Endothelial cell of umbilical vein (primary cell): ENCODE measurements around the gene RHBDF1. TPM values are rescaled to one million over a fixed set of nuclear protein-coding genes. Genes with fewer than 3 reads are reported as not detected.

Source experiments
- BruUV-seq: library from RNA; stranded (reverse); fragments of 400-500 nt; replicated peaks from 2 replicates; lab custom pipeline; 2021; lab: Mats Ljungman, UMichigan
- CTCF ChIA-PET: fragments of 300-600, 350-600 bp; sonication (Branson Sonifier 250); formaldehyde crosslinking; loops from one replicate; lab custom pipeline; 2021; ENCODE audit warnings: antibody characterized with exemption, inconsistent platforms; lab: Charles Lee
- POLR2A ChIA-PET: fragments of 300-600, 350-600 bp; sonication (Branson Sonifier 250); formaldehyde crosslinking; loops from one replicate; lab custom pipeline; 2021; ENCODE audit warnings: antibody characterized with exemption, inconsistent platforms; lab: Charles Lee
- DNase-seq: peaks from one replicate; pipeline ENCODE4 v3.0.0-alpha.2; 2011; ENCODE audit warnings: low read depth, low spot score
- FAIRE-seq: peaks from 2 replicates; lab custom pipeline; 2011; peaks lifted over from hg19 to GRCh38; lab: Jason Lieb, UNC
- H2AFZ ChIP-seq: 2 replicates; pipeline ENCODE4 v1.6.0; 2012; ENCODE audit warnings: low read depth, low read length, control low read depth, inconsistent platforms
- H3K27ac ChIP-seq: 2 replicates; pipeline ENCODE4 v1.5.1; 2011; ENCODE audit warnings: low read depth, mild to moderate bottlenecking, control low read depth, low read length, moderate library complexity; ENCODE audit not compliant: insufficient read depth
- H3K27me3 ChIP-seq, 2 experiments: 2 replicates each; pipeline versions ENCODE4 v1.6.0 to v1.6.1; 2011; ENCODE audit warnings: low read length in 2 of 2, mixed read lengths in 1 of 2; ENCODE audit not compliant: control insufficient read depth in 2 of 2, insufficient read depth in 2 of 2
- H3K36me3 ChIP-seq, 2 experiments: 2 replicates in 1 of 2; 3 replicates in 1 of 2; pipeline ENCODE4 v1.5.1; 2011; ENCODE audit warnings: low read length in 2 of 2, mild to moderate bottlenecking in 1 of 2, moderate library complexity in 1 of 2; ENCODE audit not compliant: control insufficient read depth in 2 of 2, insufficient read depth in 2 of 2; ENCODE audit errors: extremely low read depth in 1 of 2
- H3K4me1 ChIP-seq: 3 replicates; pipeline ENCODE4 v1.5.1; 2011; ENCODE audit warnings: mild to moderate bottlenecking, low read length; ENCODE audit not compliant: control insufficient read depth, insufficient read depth; ENCODE audit errors: extremely low read depth
- H3K4me2 ChIP-seq: 2 replicates; pipeline ENCODE4 v1.6.1; 2011; ENCODE audit warnings: low read length, control low read depth, mixed read lengths; ENCODE audit not compliant: insufficient read depth
- H3K4me3 ChIP-seq, 3 experiments: fragments of 200-600 bp in 1 of 3; sonication (generic), shearing (Covaris generic) in 1 of 3; replicated peaks in 1 of 3; 2 replicates each; pipeline ENCODE4 v1.5.1; 2011 to 2016; ENCODE audit warnings: control low read depth in 3 of 3, low read length in 3 of 3, mild to moderate bottlenecking in 2 of 3, inconsistent platforms in 1 of 3, low read depth in 1 of 3, moderate library complexity in 1 of 3; ENCODE audit not compliant: insufficient read depth in 1 of 3
- H3K79me2 ChIP-seq: 2 replicates; pipeline ENCODE4 v1.6.0; 2012; ENCODE audit warnings: low read length, inconsistent platforms; ENCODE audit not compliant: control insufficient read depth, insufficient read depth
- H3K9ac ChIP-seq: replicated peaks from 2 replicates; pipeline ENCODE3; 2011; ENCODE audit warnings: low read length, control low read depth; ENCODE audit not compliant: insufficient read depth; ENCODE audit errors: extremely low read depth
- H3K9me1 ChIP-seq: replicated peaks from 3 replicates; pipeline ENCODE4 v1.6.0; 2011; ENCODE audit warnings: mild to moderate bottlenecking, low read length; ENCODE audit not compliant: control insufficient read depth, insufficient read depth; ENCODE audit errors: extremely low read depth
- H3K9me3 ChIP-seq: replicated peaks from 2 replicates; pipeline ENCODE4 v1.5.1; 2012; ENCODE audit warnings: low read length, inconsistent platforms; ENCODE audit not compliant: control insufficient read depth, insufficient read depth
- H4K20me1 ChIP-seq: replicated peaks from 2 replicates; pipeline ENCODE3; 2011; ENCODE audit warnings: mild to moderate bottlenecking, low read length; ENCODE audit not compliant: control insufficient read depth, insufficient read depth; ENCODE audit errors: extremely low read depth
- EZH2 ChIP-seq: IDR thresholded peaks from 2 replicates; pipeline ENCODE4 v1.6.1; 2012; ENCODE audit warnings: borderline replicate concordance, low read depth, mild to moderate bottlenecking, moderate library complexity, low read length, inconsistent platforms; ENCODE audit not compliant: severe bottlenecking
- FOS ChIP-seq: IDR thresholded peaks from 2 replicates; pipeline ENCODE4 v1.6.1; 2011; ENCODE audit warnings: mild to moderate bottlenecking, low read length, moderate library complexity, borderline replicate concordance; ENCODE audit not compliant: insufficient read depth
- GATA2 ChIP-seq: IDR thresholded peaks from 2 replicates; pipeline ENCODE4 v1.7.0; 2011; ENCODE audit warnings: low read depth, mild to moderate bottlenecking, moderate library complexity, mixed read lengths, low read length; ENCODE audit not compliant: insufficient read length, insufficient read depth
- JUN ChIP-seq: IDR thresholded peaks from 2 replicates; pipeline ENCODE4 v1.6.1; 2011; ENCODE audit warnings: borderline replicate concordance, low read depth; ENCODE audit not compliant: insufficient read length, insufficient read depth
- MYC ChIP-seq: IDR thresholded peaks from one replicate; pipeline ENCODE4 v1.6.1; 2011; ENCODE audit warnings: mild to moderate bottlenecking, low read depth, low read length
- POLR2A ChIP-seq: IDR thresholded peaks from 2 replicates; pipeline ENCODE4 v1.6.1; 2012; ENCODE audit warnings: low read depth, mild to moderate bottlenecking, control low read depth, low read length
- POLR2AphosphoS5 ChIP-seq: IDR thresholded peaks from 2 replicates; pipeline ENCODE4 v1.6.1; 2012; ENCODE audit warnings: low read depth, mild to moderate bottlenecking, control low read depth, low read length, moderate library complexity; ENCODE audit not compliant: insufficient read depth
- dilution Hi-C: fragments of 300-500 bp; cut with MboI; formaldehyde crosslinking; loops from one replicate; pipeline ENCODE4 v1.15.0; 2019; ENCODE audit warnings: low sequenced_read_pairs; ENCODE audit not compliant: extremely low pct_ligation_motif_present
- intact Hi-C: fragments of 100-400 bp; cut with micrococcal nuclease; formaldehyde crosslinking; loops from one replicate; pipeline ENCODE4 v1.10.0; 2022
- polyA plus RNA-seq, 4 experiments: library from polyadenylated mRNA; depleted of rRNA in 3 of 4; stranded (reverse) in 3 of 4; unstranded in 1 of 4; fragments of >200 nt; gene quantifications; 2 replicates each; pipeline versions ENCODE4 v1.2.1 to v1.2.3, GENCODE V29; 2011 to 2012; ENCODE audit warnings: missing spikeins in 1 of 4
- total RNA-seq: library from RNA; stranded (reverse); gene quantifications from 2 replicates; pipeline ENCODE4 v1.2.3, GENCODE V29; 2021
- TF ChIP-seq, protein P1 (sequence below): IDR thresholded peaks from 2 replicates; pipeline ENCODE4 v1.6.1; 2011; ENCODE audit not compliant: insufficient read depth, insufficient read length
- TF ChIP-seq, protein P2 (sequence below), 2 donors: IDR thresholded peaks; 1 replicate in 1 of 2; 2 replicates in 1 of 2; pipeline ENCODE4 v1.5.1; 2011; ENCODE audit warnings: low read length in 2 of 2, mild to moderate bottlenecking in 2 of 2, moderate library complexity in 2 of 2, control low read depth in 1 of 2, inconsistent platforms in 1 of 2, low read depth in 1 of 2; ENCODE audit not compliant: insufficient read depth in 1 of 2; ENCODE audit errors: extremely low read depth in 1 of 2

RHBDF1 gene
- total and polyA plus RNA-seq, 2 donors (not counting 3 experiments of a cell fraction or from before 2014, with no cell fraction given) = 57.0 to 113 TPM

DNA sequence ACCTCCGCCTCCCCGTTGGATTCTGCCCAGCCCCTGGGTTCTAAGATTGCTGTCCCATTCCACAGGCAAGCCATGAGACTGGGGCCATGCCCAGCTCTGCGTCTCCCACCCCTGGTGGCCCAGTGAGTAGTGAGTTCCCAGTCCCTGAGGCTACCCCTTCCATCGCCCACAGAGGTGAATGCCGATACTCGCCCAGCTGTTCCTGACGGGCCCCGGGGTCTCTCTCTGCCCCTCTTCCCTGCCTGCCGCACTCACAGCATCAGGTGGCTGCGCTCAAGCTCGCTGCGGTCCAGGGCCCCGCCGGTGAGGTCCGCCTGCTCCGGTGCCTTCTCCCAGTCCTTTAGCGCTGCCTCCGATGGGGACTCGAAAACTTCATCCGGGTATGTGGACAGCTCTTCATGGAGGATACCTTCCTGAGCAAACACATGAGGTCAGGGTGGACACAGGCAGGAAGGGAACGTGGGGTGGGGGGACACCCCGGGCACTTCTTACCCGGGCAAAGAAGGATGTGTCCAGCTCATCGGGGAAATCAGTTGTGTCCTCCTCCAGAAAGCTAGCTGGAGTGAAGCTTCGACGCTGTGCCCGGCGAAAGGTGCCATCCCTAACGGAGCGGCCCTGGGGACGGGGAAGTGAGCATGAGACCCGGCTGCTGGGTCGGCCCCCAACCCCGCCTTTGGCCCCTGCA is 10.0 kb downstream of the RHBDF1 start:
- H3K9me3 ChIP-seq = no peaks in the 10 kb centered on the region
- no TSS peak for BruUV-seq
- intact Hi-C loops (no loop called here), dilution Hi-C loops (no loop called here)
- no peak overlapping the region for H3K4me2 ChIP-seq
- H3K4me1 ChIP-seq = no peaks in the 10 kb centered on the region
- no peak for FAIRE-seq
- no peak overlapping the region for H3K27ac ChIP-seq
- no peak overlapping the region for H3K4me3 ChIP-seq
- H2AFZ ChIP-seq = no peak overlapping the region
- no peak overlapping the region for H3K9ac ChIP-seq
- ChIA-PET CTCF (interaction anchor here (1.3 to 18.5 kb wide), 5 partner anchors 9 to 300 kb away, joined by 4 to 790 read pairs (median 5); partner anchors contain the start of genes POLR3K and SNRNP25), POLR2A (no interaction called here)
- no peaks in the 10 kb centered on the region for H4K20me1 ChIP-seq
- TF ChIP-seq GATA2 (no peak), MYC (no peak), JUN (no peak), EZH2 (no peak), POLR2A (no peak), POLR2AphosphoS5 (no peak), FOS (no peak)
- TF ChIP-seq, protein P1, sequence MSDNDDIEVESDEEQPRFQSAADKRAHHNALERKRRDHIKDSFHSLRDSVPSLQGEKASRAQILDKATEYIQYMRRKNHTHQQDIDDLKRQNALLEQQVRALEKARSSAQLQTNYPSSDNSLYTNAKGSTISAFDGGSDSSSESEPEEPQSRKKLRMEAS = no peak
- TF ChIP-seq, protein P2, sequence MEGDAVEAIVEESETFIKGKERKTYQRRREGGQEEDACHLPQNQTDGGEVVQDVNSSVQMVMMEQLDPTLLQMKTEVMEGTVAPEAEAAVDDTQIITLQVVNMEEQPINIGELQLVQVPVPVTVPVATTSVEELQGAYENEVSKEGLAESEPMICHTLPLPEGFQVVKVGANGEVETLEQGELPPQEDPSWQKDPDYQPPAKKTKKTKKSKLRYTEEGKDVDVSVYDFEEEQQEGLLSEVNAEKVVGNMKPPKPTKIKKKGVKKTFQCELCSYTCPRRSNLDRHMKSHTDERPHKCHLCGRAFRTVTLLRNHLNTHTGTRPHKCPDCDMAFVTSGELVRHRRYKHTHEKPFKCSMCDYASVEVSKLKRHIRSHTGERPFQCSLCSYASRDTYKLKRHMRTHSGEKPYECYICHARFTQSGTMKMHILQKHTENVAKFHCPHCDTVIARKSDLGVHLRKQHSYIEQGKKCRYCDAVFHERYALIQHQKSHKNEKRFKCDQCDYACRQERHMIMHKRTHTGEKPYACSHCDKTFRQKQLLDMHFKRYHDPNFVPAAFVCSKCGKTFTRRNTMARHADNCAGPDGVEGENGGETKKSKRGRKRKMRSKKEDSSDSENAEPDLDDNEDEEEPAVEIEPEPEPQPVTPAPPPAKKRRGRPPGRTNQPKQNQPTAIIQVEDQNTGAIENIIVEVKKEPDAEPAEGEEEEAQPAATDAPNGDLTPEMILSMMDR (IDR thresholded peaks at IDR 0.05; ENCODE audit: extremely low read depth in 1 of 2, insufficient read depth in 1 of 2, low read depth in 1 of 2, low read length in 2 of 2) = no peak
- no peak for DNase-seq
- peaks cover 0 to 66% of the 10 kb centered on the region in 2 experiments for H3K36me3 ChIP-seq
- H3K27me3 ChIP-seq = no peaks in the 10 kb centered on the region
- H3K79me2 ChIP-seq = peaks cover under 1% of the 10 kb centered on the region
- no peaks in the 10 kb centered on the region for H3K9me1 ChIP-seq
